HG03025 (cell line): ENCODE data around the gene CCDC83.
"Not testable (repeated sequence)": the region's sequence is repeated elsewhere in the genome, so short reads cannot be mapped to it uniquely, and the experiment has no call there.

Experiments
- ATAC-seq: cut with Tn5 transposase; IDR thresholded peaks from one replicate; pipeline ENCODE4 v1.9.1; 2021; ENCODE audit warnings: mild to moderate bottlenecking, moderate library complexity; ENCODE audit not compliant: unreplicated experiment, low FRiP score

CCDC83 gene

GRCh38 chr11:85884581-85885021, 29.4 kb downstream of the CCDC83 start:
- ATAC-seq, result no peak

- ATAC-seq, result no peak
Observed at GRCh38 chr11:85886089-85887056, 31.2 kb downstream of the CCDC83 start.

GRCh38 chr11:85889108-85889507, 33.9 kb downstream of the CCDC83 start:
- ATAC-seq, result no peak

- ATAC-seq, result no peak
Observed at GRCh38 chr11:85889676-85890579, 34.7 kb downstream of the CCDC83 start.

GRCh38 chr11:85893395-85893794, 38.2 kb downstream of the CCDC83 start:
- no peak for ATAC-seq

- ATAC-seq, result no peak
Observed at GRCh38 chr11:85896876-85897275, 41.7 kb downstream of the CCDC83 start.

GRCh38 chr11:85898456-85898855, 43.3 kb downstream of the CCDC83 start:
- ATAC-seq, result no peak

- ATAC-seq, result no peak
Observed at GRCh38 chr11:85902353-85902752, 47.2 kb downstream of the CCDC83 start.

- ATAC-seq, result no peak
Observed at GRCh38 chr11:85903406-85903805, 48.2 kb downstream of the CCDC83 start.

GRCh38 chr11:85903811-85904210, 48.6 kb downstream of the CCDC83 start:
- no peak for ATAC-seq

- ATAC-seq, result no peak
Observed at GRCh38 chr11:85912414-85912813, 57.2 kb downstream of the CCDC83 start.

GRCh38 chr11:85913513-85913912, 58.3 kb downstream of the CCDC83 start:
- ATAC-seq, result no peak

GRCh38 chr11:85914425-85914824, 59.2 kb downstream of the CCDC83 start:
- ATAC-seq, result no peak

GRCh38 chr11:85918910-85919794, 64.0 kb downstream of the CCDC83 start:
- ATAC-seq, result no peak

GRCh38 chr11:85922367-85922766, 67.2 kb downstream of the CCDC83 start:
- no peak for ATAC-seq

- ATAC-seq, result no peak
Observed at GRCh38 chr11:85923455-85923854, 68.3 kb downstream of the CCDC83 start.

GRCh38 chr11:85926653-85927214, 71.6 kb downstream of the CCDC83 start:
- not testable (repeated sequence) for ATAC-seq

GRCh38 chr11:85930879-85931366, 75.7 kb downstream of the CCDC83 start:
- no peak for ATAC-seq

GRCh38 chr11:85934596-85935169, 79.5 kb downstream of the CCDC83 start:
- ATAC-seq, result no peak
